HG02943 (cell line): ENCODE data around the gene TMEM156.
A peak's percentile ranks its signal among the peaks of the same experiment; 100 is the strongest.
"Not testable (repeated sequence)": the region's sequence is repeated elsewhere in the genome, so short reads cannot be mapped to it uniquely, and the experiment has no call there.

ENCODE experiments used
- ATAC-seq: cut with Tn5 transposase; IDR thresholded peaks from one replicate; pipeline ENCODE4 v1.9.1; 2021; ENCODE audit warnings: mild to moderate bottlenecking, low read depth, moderate library complexity; ENCODE audit not compliant: unreplicated experiment

Gene TMEM156

DNA sequence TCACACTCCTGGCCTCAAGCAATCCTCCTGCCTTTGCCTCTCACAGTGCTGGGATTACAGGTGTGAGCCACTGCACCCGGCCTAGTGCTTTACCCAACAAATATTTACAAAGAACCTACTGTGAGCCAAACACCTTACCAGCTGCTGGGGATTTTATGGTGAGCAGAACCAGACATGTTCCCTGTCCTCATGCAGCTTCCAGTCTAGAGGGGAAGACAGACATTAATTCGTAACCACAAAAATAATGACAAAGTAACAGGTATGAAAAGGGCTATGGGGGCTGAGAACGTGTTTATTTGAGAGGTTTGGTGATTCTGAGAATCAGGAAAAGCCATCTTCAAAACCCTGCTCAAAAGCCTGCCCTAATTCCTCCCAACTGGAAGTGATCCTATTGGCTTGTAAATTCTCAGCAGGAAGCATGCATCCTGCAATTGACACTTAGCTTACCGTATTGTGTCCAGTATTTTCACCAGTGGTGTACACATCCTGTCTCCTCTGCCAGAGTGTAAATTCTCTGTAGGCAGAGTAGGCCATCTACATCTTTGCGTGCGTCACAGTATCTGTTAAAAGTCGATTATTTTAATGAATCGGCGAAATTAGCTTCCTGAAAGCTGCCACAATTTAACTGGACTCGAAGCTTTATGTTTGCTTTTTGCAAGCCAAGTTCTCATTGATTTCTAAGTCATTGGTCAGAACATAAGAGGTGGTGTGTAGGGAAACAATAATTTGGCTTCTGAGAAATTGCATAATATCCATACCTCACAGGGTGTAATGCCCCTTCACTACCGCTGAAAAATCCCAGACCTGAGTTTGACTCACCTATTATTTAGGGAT is 67.0 kb downstream of the TMEM156 start:
- ATAC-seq: no peak

DNA sequence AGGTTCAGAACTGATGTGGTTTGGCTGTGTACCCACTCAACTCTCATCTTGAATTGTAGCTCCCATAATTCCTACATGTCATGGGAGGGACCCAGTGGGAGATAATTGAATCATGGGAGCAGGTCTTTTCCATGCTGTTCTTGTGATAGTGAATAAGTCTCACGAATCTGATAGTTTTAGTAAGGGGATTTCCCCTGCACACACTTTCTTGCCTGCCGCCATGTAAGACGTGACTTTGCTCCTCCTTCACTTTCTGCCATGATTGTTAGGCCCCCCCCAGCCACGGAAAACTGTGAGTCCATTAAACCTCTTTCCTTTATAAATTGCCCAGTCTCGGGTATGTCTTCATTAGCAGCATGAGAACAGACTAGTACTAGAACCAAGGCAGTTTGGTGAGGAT is 73.0 kb downstream of the TMEM156 start:
- ATAC-seq: not testable (repeated sequence)

DNA sequence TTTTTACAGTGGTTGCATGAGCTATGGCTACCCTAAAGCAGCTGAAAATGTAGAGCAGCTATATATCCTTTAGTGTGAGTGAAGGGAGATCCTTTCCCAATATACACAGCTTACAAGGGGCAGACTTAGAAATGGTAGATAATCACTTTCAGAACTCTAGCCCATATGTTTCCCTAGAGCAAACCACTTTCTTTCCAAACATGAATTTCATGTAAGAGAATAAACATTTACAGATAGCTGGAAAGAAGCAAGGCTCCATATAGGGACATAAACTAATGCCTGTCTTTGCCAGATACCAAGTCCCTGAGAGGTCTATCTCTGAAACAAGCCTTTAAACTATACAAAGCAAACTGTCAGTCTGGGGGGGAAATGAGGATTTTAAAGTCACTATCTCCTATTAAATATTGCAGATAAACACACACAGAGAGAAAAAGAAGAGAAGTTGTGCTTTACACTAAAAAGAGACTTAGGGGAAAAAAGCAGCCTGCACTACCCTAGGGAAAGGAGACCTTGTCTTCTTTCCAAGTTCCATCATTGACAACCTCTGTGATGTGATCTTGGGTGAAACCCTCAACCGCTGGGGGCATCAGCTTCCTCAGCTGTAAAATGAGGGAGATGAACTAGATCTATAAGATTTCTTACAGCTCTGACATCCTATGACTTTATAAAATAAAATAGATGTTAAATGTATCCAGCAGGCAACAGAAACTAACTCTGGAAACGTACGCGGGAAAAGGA is 73.6 kb downstream of the TMEM156 start:
- ATAC-seq: no peak

GRCh38 chr4:38957893-38958292 is 74.3 kb downstream of the TMEM156 start:
- no peak for ATAC-seq

DNA sequence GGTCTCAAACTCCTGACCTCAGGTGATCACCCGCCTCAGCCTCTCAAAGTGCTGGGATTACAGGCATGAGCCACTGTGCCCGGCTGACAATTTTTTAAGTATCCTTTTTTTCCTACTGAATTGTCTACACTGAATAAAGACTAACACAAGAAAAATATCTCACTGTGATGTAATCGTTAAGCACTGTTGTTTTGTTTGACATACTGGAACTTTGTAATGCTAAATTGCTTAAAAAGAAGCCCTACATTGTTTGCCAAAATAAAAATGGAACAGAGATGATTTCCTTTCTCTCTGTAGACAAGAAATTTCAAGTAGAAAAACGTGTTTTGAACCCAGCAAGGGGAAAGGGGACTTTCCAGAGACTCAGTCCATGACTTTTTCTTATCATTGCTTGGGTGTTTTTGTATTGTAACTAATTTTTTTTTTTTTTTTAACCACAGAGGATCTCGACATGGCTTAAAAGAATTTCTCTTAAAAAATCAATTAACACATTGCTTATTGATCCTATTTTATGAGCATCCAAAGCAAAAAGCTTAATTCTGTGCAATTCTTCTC is 74.9 kb downstream of the TMEM156 start:
- ATAC-seq: no peak

DNA sequence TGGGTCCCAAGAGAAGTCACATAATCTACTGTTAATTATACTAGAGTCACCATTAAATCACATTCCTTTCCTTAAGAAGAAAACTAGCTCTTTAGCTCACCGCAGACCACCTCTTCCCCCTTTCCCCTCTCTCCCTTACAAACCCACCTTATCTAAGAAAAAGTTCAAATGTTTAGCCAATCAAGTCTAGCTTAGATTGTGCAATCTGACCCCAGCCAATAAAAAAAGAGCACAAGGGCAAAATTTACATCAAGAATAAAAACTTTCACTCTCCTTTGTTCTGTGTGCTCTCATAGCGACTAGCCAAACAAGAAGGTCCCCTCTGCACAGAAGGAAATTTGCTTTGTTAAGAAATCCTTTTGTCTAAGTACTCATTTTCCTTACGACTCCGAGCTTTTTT is 76.3 kb downstream of the TMEM156 start:
- ATAC-seq: no peak

DNA sequence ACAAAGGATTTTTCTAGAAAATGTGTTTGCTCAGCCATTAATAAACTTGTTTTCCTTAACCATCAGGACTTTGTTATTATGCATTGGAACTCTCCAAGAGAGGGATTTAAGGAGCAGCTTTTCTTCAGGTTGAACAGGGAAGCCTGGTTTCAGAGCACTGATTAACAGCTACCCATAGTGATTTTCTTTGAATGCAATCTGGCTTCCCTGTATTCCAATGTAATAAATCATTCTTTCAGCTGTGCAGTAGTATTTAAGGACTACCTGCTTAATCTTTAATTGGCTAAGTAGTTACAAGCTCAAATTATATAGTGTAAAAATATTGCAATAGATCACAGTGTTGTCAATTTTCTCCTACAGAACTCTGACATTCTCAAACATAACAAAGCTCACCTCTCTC is 77.5 kb downstream of the TMEM156 start:
- ATAC-seq: no peak

- no peak for ATAC-seq
Measured at GRCh38 chr4:38952017-38952416, 80.2 kb downstream of the TMEM156 start.

- ATAC-seq: no peak
Measured at GRCh38 chr4:38951598-38951997, 80.6 kb downstream of the TMEM156 start.

GRCh38 chr4:38950734-38951133 is 81.5 kb downstream of the TMEM156 start:
- ATAC-seq: no peak

GRCh38 chr4:38950159-38950558 is 82.0 kb downstream of the TMEM156 start:
- no peak for ATAC-seq

GRCh38 chr4:38949411-38950051 is 82.7 kb downstream of the TMEM156 start:
- ATAC-seq: no peak

- ATAC-seq: no peak
Measured at GRCh38 chr4:38948551-38948950, 83.7 kb downstream of the TMEM156 start.

DNA sequence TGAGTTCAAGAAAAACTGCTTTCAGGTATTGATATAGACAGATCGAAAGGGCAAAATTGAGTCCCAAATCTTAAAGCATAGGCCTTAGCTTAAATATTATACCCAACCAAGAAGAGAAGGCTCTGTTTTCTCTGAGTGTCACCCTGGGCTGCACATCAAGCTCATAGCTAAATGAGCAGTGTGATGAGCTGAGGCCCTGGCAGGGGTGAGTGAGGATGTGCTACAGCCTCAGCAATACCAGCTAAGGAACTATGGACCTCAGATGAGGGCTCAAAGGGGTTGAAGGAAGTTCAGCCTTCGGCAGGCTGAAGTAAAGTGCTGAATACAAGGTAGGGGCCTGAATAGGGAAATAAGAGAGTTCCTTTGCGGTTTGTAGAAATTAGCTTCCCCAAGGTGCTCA is 85.3 kb downstream of the TMEM156 start:
- no peak for ATAC-seq

DNA sequence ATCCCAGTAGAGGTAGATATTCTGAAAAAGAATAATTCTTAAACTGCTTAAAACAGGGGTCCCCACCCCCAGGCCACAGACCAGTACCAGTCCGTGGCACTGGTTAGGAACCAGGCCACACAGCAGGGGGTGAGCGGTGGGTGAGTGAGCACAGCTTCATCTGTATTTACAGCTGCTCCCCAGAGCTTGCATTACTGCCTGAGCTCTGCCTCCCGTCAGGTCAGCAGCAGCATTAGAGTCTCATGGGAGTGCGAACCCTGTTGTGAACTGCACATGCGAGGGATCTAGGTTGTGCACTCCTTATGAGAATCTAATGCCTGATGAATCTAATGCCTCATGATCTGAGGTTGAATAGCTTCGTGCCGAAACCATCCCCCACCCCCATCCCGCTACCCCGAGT is 87.8 kb downstream of the TMEM156 start:
- no peak for ATAC-seq

- ATAC-seq: no peak
Measured at GRCh38 chr4:38943343-38943742, 88.9 kb downstream of the TMEM156 start.

DNA sequence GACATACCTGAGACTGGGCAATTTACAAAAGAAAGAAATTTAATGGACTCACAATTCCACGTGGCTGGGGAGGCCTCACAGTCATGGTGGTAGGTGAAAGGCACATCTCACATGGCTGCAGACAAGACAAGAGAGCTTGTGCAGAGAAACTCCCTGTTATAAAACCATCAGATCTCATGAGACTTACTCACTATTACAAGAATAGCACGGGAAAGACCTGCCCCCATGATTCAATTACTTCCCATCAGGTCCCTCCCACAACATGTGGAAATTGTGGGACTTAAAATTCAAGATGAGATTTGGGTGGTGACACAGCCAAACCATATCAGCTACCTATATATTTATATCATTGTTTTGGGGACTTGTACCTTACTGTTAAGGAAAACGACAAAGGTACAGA is 90.3 kb downstream of the TMEM156 start:
- not testable (repeated sequence) for ATAC-seq

DNA sequence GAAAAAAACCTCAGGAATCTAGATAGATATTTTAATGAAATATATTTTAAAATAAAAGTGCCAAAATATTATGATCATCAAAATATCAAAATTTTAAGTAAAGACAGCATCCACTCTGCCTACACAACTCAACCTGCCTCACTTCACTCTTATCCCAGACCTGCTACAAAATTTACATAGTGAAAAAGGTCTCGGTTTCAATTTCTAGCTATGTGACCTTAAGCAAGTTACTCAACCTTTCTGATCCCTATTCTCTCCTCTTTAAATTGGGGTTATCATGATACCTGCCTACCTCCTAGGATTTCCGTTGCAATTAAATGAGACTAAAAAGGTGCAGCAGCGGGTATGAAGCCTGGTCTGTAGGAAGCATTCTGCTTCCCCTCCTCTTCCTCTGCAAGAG is 91.7 kb downstream of the TMEM156 start:
- no peak for ATAC-seq

DNA sequence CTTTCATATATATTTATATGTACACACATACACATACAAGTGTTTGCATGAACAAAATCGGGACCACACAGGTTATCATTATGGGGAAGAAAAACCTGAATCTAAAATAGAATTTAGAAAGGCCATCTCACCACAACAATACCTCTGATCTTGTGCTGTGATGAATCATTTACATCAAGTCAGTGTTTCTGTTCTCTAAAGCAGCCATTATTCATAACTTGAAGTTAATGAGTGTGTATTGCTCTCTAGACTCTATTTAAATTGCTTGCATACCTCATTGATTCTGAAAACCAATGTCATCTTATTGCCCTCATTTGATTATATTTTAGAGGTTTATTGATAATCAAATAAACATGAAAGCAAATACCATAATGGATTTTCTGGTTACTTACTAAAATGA is 93.0 kb downstream of the TMEM156 start:
- peak; percentile 86 for ATAC-seq

- no peak for ATAC-seq
Measured at GRCh38 chr4:38935391-38936073, 96.7 kb downstream of the TMEM156 start.

DNA sequence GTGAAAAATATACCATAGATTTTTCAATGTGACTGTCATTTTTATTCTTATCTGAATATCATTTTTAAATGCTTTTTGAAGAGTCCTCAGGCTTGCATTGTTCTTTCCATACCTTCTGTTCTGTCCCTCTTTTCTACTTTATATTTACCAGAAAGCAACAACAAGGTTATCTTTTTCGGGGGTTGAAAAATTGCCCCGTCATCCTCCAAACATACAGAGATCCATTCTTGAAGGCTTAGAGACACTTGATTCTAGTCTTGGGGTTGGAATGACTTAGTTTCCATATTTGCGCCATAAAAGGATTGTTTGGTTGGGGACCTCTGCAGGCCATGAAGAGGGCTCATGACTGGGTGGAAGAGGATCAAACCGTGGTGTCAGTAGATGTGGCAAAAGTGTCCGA is 101.1 kb downstream of the TMEM156 start:
- ATAC-seq: no peak
